Measurements from ENCODE around the gene ABCA9.

Gene ABCA9

DNA sequence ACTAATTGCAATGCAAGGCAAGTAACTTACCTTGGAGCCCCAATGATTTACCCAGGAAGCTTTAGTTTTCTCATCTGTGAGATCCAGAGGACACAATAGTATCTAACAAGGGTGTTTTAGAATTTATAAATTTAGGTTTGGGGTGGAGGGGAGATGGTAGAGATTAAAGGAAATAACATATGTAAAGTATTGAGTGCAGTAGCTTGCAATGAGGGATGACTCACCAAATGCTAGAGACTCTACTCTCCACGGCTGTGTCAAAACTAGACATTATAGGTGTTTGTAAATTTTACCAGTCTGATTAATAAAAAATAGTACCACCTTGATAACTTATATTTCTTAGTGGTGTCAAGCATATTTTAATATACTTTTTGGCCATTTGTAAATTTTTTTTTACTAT, 3.7 kb upstream of the ABCA9 start:
- no peak for DNase-seq

DNA sequence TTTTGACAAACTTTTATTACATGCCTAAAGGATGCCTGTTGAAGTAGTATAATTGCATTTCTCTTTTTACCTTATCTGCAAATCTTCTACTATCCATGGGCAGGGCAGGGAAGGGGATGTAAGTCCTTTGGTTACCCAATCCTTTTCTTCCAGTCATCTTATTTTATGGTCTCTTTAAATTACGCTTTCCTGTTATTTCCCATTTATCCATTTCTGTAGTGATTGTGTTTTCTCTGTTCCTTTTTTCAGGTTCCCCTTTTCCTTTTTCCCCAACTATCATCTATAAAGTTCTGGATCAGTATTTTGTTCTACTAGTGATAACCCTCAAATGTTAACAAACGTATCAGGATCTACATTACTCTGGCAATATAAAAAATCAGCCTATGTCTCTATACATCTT, 3.3 kb upstream of the ABCA9 start:
- DNase-seq = no peak

- no peak for DNase-seq
These were observed 2.3 kb upstream of the ABCA9 start for GRCh38 chr17:69062860-69063581.

GRCh38 chr17:69061721-69062556, 1.2 kb upstream of the ABCA9 start:
- DNase-seq = no peak

- no peak for DNase-seq
These were observed 1.1 kb downstream of the ABCA9 start for GRCh38 chr17:69059458-69060175.

DNA sequence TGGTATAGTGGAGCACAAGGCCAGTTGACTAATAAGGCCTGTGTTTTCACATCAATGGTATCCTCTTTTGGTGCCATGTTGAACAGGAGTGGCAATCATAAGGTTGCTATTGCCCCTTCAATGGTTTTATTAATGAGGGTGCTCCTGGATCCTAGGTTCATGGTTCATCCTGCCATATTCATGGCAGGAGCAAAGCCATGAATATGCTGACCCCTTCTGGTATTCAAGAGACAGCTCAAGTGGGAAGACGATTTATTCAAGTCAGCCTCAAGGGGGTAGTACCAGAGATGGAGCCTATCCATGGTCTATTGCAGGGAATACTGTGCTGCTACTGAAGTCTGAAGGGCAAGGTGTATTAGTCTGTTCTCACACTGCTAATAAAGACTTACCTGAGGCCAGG, 2.6 kb downstream of the ABCA9 start:
- DNase-seq = no peak

GRCh38 chr17:69057280-69057679, 3.4 kb downstream of the ABCA9 start:
- DNase-seq = no peak

- DNase-seq = no peak
These were observed 4.4 kb downstream of the ABCA9 start for GRCh38 chr17:69056179-69056823.

DNA sequence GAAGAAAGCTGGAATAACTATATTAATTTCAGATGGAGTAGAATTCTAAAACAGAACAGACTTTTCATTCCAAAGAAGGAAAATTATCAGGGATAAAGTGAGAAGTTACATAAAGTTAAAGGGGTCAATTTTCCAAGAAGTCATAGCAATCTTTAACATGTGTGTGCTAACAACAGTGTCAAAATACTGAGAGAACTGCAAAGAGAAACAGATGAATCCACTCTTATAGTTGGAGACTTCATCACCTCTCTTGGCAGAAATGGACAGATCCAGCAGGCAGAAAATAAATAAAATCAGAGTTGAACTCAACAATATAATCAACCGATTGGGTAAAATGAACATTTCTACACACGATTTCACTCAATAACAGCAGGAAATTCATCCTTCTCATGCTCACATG, 5.4 kb downstream of the ABCA9 start:
- DNase-seq = no peak

- DNase-seq = no peak
These were observed 9.5 kb downstream of the ABCA9 start for GRCh38 chr17:69050999-69051775.

DNA sequence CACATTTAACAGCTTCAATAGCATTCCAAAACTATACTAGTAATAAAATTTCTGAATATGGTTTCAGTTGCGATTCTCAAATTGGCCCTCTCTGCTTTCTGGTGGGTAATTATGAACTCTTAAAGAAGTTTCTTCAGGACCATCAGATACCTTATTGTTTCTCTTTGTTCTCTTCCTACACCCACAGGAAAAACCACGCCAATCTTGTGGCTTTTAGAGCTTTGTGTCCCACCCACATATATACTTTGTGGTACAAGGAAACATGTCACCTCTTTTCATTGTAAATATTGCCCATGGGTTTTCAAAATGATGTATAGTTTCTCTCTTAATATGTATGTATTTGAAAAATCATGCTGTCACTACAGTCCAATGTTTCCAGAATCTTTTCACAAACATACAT, 12.1 kb downstream of the ABCA9 start:
- DNase-seq = no peak

DNA sequence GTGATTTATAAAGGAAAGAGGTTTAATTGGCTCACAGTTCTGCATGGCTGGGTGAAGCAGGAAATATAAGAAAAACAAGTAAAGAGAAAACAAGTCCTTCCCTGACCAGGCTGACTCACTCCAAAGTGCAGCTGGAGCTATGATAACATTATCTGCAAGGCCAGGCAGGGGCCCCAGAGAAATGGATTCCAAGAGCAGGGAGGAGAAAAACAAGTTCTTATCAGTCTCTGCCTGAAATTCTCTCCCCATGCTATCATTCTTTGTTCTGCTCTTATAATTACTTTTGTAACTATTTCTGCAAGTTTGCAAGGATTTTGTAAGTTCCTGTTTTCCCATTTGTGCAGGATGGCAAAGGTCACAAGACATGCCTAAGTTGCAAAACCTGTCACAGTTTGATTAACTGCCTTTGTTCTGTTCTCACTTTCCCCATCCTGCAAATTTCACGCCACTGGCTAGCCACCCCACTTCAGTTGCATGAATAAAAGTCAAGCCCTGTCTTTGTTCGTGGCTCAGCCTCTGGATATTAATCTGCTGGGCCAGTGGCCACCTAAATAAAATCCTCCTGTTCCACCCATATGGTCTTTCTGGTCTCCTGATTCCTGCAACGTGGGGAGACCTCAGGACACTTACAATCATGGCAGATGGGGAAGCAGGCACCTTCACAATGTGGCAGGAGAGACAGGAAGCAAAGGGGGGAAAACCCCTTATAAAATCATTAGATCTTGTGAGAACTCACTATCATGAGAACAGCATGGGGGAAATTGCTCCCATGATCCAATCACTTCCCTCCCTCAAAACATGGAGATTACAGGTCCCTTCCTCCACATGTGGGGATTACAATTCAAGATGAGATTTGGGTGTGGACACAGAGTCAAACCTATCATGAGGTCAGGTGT, 13.1 kb downstream of the ABCA9 start:
- DNase-seq = no peak

DNA sequence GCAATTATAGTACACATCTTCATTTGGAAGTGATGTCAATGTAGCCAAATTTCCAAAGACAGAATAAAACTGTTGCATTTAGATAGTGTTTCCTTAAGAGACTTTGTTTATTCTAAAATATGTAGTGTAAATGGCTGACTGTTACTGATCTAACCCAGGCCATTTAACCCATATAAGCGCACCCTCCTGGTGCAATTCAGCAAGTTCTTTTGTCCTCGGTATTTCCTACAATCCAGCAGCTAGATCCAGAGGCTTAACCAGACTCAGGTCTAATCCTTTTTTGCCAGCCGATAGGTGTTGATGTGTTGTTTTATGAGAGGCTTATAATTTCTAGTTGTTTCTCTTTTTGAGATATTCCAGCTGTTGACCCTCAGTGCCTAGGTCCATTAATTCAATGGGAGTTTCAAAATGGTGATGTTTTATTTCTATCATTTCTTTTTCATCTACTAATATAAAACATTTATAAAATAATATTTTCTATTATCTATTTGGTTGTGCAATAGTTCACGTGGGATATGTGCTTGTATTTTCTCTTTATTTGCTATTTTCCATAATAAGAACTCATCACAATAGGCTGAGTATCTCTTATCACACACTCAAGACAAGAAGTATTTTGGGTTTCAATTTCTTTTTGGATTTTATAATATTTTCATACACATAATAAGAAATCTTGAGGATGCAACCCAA, 14.5 kb downstream of the ABCA9 start:
- no peak for DNase-seq

- no peak for DNase-seq
These were observed 15.1 kb downstream of the ABCA9 start for GRCh38 chr17:69045646-69046045.

GRCh38 chr17:69044371-69044770, 16.4 kb downstream of the ABCA9 start:
- DNase-seq = no peak

DNA sequence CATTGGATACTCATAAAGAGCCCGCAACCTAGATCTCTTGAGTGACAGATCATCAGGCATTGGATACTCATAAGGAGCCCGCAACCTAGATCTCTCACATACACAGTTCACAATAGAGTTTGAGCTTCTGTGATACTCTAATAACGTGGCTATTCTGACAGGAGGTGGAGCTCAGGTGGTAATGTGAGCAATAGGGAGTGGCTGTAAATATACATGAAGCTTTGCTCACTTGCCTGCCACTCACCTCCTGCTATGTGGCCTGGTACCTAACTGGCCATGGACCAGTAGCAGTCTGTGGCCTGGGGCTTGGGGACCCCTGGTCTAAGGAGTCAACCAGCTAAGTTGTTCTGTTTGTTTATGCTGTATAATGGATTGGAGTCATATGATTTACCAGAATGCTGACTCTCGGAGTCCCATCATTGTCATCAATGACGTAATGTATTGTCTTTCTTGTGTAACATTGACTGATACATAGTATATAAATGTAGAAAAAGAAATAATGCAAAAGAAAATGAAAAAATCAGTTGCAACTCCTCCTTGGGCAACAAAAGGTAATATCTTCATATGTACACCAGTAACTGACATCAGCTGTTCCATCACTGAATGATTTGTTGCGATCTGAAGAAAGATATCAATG, 17.5 kb downstream of the ABCA9 start:
- DNase-seq = no peak

DNA sequence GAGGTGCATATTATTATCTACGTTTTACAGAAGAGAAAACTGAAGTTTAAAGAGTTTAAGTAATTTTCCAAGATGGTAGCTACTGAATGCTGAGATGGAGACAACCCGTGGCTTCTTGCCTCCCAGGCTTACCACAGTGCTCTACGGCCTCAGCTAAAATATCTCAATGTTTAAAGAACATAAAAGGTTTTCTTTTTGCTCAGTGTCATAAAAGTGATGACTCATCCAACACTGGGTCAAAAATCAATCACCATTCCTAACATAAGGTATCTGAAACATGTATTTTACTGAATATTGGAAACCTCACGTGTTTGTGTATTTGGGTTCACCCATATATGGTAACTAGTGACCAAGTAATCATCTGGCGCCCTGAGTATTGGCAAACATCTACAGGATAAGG, 18.4 kb downstream of the ABCA9 start:
- DNase-seq = no peak

DNA sequence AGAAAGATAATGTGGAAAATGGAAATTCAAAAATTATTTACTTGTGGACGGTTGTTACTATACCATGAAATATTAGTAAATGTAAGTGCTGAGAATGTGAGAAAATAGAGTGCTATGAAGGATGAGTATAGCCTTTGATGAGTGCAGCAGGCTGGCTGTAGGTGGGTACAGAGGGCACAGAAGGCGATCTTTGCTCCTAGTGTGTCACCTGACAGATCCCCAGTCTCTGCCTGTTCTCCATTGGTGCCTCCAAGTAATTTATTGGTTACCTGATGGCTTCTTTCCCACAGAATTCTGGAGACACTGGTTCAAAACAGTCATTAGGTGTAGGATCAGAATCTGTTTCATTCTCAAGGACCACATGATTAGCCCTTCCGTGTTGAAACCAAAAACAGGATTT, 28.9 kb downstream of the ABCA9 start:
- DNase-seq = no peak

DNA sequence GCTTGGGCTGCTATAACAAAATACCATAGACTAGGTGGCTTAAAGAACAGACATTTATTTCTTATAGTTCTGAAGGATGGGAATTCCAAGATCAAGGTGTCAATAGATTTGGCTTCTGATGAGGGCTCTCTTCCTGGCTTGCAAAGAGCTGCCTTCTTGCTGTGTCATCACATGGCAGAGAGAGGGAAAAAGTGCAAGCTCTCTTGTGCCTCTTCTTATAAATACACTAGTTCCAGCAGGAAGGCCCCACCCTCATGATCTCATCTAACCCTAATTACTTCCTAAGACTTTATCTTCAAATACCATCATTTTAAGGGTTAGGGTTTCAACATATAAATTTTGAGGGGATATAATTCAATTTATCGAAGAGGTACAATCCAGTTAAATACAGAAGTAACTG, 30.6 kb downstream of the ABCA9 start:
- DNase-seq = no peak

- no peak for DNase-seq
These were observed 42.0 kb downstream of the ABCA9 start for GRCh38 chr17:69018687-69019086.

Data from NCI-H524 treated with DMSO at 0.1 percent for 48 hours (cell line).